ENCODE results near the gene CERS6.
"Not testable (repeated sequence)": the region's sequence is repeated elsewhere in the genome, so short reads cannot be mapped to it uniquely, and the experiment has no call there.

CERS6 gene

DNA sequence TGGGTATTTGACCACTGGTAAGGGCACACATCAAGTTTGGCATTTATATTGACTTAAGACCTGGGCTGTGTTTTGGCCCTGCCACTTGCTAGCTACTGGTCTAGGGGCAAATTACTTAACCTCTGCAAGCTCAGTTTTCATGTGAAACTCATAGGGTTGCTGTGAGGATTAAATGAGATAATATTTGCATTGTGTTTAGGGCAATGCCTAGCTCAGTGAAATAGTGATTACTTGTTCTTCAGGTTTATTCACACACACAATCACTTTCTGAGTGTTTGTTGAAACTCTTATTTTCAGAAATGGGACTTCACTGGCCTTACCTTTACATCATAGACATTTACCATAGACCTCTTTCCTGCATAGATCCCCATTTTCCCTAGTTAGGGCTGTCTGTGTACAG, 12.3 kb downstream of the CERS6 start:
- no peak for DNase-seq (ENCODE audit: low spot score)

DNA sequence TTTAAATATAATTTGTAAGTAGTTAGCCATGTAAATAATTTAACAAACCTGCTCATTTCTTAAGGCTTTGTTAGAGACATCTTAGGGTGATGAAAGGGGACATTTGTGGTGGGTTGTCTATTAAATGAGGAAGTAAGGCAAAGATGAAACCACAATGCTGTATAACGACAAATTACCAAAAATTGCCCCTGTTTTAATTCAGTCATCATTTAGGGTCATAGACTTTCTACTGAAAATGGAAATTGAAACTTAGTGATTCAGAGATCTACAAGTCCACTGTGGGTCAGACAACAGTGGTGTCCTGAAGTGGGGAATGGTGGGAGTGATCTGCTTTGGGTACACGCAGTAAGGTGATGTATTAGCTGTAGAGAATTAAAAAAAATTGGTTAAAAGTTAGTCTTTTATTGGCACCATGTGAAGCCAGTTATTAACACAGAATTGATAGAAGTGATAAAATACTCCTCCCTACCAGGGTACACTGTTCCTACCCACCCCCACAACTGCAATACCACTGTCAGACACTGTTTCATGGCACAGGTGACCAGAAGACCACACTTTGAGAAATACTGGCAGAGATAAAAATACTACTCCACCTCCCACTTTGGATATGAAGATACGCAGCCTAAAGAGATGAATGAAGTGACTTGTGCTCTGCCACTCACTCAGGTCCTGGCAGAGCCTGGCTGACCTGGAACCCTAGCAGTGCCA, 13.4 kb downstream of the CERS6 start:
- DNase-seq (ENCODE audit: low spot score) = no peak

DNA sequence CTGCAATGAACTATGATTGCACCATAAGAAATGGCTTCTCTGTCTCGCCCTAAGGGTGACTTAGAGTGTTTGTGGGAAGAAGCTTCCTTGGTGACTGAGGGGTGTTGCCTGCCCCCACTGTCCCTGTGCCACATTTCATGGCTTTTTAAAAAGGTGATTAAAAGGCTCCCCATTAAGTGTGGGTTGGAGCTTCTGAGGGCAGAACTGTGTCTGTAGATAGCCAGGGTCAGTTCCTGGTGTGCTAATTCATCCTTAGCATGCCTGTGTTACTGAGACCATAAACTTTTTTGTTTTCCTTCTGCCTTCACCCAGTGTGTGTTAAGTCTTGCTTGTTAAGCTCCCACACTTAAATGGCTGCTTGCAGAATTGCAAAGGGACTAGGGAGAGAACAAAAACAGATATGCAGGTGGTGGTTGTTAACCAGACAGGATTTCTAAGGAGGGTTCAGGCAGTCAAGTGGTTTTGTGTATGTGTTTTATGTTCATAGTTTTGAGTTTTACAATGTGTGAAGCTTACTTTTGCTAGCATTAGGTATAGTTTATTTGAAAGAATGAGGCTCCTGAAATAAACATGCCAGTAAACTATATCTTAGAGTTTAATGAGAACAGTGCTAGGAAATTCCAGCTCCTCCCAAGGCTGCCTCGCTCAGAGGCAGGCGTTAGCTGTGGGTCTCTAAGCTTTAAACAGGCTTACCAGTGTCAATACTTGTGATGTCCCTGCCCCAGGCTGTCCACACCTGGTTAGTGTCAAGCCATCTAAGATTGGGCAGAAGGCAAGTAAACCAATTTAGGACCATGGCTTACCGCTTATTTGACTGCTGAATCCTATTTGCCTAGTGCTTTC, 14.5 kb downstream of the CERS6 start:
- DNase-seq (ENCODE audit: low spot score) = no peak

DNA sequence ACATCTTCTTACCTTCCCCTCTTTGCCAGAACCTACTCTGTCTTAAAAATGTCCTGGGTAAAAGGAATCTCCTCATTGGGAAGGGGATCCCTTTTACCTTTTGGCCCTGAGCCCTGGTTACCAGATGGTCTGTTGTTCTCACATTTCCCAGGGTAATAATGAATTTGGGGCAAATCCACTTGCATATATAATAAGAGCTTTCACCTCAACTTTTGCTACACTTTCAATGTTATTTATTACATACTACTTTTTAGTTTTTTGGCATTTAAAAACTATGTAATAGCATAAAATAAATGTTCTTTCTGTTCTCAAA, 15.0 kb downstream of the CERS6 start:
- no peak for DNase-seq (ENCODE audit: low spot score)

DNA sequence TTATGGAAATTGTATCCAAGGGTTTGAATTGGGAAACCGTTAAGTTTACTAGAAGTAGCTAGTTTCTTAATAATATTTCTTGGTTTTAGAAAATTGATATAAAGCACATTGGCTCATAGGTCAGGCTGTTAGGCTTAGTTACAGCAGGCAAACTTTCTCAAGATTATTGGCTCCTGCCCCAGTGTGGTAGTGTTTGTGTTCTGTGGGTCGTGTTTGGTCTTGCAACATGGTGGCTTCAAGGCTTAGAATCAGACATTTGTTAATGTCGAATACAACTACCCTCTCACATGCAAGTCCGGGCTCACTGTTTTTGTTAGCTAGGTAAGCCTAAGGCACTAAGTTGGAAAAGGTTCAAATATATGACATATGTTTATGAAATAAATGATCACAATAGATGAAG, 19.6 kb downstream of the CERS6 start:
- no peak for DNase-seq (ENCODE audit: low spot score)

DNA sequence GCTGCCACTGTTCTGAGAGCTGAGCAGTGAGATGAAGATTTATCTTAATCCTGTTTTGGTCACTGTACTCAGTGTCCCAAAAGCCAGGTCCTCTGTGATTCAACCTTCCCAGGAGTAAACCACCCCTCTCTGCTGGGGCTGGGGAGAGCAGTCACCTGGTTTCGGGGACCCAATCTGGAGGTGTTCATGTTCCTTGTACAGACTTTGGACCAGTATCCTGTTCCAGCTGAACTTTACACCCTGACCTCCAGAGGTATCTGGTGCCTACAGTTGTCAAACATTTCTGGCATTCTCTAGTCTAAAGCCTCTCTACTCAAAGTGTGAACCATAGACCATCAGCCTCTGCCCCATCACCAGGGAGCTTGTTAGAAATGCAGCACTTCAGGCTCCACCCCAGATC, 22.1 kb downstream of the CERS6 start:
- DNase-seq (ENCODE audit: low spot score) = no peak

DNA sequence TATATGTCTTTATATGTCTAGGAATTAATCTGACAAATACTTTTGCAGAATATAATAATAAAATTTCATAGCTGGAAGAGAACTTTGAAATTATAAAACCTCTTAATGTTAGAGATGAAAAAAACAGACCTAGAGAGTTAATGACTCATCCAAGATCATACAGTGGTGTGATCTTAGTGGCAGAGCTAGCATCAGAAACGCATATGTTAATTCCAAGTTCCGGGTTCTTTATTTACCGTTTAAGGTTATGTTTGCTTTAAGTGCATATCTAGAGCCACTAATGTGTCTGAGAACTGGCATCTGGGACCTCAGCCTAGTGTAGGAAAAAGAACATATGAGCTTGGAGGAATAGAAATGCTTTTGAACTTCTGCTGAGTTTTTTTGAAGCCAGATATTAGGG, 24.3 kb downstream of the CERS6 start:
- DNase-seq (ENCODE audit: low spot score) = no peak

DNA sequence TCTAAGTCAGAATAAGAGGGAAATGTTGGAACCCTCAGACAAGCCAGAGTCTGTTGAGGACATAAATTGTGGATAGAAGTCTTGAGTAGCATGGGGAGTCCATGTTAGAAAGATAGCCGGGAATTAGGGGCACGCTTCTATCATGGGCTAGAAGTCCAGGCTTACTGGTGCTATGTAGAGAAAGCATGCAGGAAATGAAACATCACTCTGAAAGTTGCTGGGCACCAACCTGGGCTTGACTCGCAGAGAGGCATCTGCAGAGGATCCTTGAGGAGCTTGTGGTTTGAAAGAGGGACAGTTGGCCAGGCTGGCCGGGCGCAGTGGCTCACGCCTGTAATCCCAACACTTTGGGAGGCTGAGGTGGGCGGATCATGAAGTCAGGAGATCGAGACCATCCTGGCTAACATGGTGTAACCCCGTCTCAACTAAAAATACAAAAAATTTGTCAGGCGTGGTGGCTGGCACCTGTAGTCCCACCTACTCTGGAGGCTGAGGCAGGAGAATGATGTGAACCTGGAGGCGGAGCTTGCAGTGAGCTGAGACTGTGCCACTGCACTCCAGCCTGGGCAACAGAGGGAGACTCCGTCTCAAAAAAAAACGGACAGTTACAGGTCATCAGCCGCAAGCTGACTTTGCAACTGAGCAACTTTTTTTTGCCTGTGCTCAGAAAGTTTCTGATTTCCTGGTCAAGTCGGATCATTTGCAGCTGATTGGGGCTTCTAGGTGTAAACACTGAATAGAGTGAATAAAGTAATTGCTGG, 24.9 kb downstream of the CERS6 start:
- DNase-seq (ENCODE audit: low spot score) = no peak

DNA sequence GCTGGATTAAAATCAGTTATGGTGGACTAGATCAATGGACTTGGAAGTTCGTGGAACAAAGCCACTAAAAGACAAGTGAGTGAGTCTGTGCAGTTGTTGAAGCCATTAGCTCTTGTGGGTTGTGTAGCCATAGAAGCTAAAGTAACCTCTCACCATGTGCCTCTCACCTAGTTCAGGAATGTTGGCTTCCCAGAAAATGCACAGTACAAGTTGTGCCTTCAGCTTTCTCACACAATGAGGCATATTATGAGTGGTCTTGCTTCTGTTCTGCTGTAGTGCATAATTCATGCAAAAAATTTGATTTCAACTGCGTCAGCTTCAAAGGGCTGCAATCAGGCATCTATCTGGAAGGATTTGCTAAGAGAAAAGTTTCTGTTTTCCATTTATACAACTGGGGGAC, 26.2 kb downstream of the CERS6 start:
- DNase-seq (ENCODE audit: low spot score) = no peak

DNA sequence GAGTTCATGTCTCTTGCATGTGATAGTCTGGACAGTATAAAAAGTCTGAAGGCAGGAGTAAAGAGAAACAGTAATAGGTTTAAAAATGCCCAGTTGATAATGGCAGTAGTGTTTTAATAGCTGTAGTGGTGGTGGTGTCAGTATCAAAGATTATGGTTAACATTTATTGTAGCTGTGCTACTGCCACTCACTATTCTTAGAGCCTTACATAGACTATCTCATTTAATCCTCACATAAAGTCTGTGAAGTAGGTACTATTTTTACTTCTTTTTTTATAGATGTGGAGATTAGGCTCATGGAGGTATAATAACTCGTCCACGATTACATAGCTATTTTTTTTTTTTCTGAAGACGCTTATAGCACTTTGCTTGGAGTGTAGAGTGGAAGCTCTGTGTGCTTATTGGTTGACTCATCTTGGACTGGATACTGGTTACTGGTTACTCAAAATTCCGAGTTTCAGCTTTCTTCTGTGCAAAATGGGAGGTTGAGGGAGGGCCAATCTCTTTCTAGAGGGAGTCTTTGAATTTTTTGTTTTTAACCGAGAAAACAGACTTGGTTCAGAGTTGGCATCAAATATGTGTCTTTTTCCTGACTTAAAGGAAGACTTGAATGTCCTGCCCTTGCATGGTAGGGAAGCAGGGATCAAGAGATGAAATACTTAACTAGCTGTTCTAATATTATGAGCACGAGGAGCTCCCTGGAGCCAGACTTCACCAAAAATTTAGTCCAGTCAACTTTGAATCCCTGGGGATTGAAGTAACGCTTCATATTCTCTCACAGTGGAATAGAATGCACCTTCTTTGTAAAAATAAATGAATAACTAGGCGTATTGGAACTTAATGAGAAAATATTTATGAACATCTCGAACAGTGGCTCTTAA, 27.1 kb downstream of the CERS6 start:
- DNase-seq (ENCODE audit: low spot score) = no peak

DNA sequence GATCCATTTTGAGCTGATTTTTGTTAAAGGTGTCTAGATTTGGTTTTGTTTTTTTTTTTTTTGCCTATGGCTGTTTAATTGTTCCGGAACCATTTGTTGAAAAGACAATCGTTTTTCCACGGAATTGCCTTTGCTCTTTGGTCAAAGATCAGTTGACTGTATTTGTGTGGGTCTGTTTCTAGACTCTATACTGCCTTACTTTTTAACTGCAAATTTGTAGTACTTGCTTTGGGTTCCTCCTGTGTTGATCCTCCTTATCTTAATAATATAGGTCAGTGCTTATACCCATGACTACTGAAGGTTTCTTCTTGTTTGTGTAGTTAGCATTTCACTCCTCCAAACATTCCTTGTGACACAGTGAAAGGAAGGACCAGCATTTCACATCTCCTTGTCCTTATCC, 30.4 kb downstream of the CERS6 start:
- DNase-seq (ENCODE audit: low spot score) = no peak

DNA sequence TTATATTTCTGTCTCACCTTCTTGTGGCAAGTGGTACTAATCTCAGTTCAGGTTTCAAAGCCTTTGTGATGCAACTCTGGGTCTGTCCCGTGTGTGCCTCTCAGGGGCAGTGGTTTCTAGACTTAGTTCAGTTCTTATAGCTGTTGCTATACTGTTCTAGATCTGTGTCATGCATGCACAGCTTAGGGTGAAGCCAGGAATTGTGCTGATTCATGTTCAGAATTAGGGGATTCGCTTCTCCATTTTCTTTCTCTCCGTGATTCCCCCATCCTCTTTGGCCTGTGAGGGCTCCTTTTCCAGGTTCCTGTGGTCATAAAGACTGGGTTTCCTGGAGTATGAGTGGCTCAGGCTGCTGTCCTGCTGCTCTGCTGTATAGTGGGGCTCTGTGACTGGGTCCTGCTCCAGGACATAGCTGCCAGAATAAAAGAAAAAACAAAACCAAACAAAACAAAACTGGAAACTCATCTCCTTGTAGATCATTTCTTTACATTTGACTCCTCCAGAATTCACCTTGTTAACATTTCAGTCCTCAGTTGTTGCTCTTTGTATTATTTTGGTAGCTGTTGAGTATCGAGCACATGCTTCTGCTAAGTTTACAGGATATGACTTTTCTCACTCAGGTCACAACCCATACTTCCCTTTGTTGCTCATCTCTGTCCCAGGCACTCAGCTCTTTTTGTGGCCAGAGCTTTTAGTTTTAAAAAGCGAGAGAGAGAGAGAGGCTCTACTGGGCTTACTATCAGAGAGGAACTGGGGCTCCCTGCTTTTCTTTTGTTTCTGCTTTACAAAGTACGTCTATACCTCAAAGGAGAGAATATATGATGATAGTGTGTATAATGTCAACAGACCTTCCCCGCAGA, 34.2 kb downstream of the CERS6 start:
- peak; percentile 17 for DNase-seq (ENCODE audit: low spot score)

DNA sequence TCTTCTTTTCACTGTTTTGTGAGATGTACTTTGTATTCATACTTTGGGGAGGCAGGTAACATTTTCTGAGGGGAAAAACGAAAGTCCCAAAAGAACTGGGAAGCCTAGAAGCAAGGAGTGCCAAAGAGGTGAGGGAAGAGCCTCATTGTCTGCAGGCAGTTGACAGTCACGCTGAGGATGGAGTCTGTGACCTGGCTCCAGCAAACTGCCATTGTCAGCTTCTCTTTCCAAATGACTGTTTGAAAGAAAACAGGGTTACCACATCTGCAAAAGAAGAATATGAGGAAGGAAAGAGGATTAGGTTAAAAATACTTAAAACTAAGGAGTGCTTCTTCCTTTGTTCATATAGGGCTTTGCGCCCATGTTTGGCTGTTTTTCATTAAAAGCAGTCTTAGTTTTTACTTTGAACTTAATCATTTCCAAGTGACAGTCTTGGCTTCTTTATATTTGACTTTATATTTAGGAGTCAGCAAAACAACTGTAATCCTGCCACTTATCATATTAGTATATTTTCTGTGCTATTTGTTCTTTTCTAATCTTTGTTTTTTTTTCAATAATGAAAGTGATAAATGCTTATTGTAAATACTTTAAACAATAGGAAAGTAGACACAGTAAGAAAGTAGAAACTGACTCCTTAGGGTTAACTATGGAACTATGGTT, 35.0 kb downstream of the CERS6 start:
- DNase-seq (ENCODE audit: low spot score) = no peak

DNA sequence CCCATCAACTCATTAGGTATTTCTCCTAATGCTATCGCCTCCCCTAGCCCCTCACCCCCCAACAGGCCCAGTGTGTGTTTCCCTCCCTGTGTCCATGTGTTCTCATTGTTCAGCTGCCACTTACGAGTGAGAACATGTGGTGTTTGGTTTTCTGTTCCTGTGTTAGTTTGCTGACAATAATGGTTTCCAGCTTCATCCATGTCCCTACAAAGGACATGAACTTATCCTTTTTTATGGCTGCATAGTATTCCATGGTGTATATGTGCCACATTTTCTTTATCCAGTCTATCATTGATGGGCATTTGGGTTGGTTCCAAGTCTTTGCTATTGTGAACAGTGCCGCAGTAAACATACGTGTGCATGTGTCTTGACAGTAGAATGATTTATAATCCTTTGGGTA, 35.7 kb downstream of the CERS6 start:
- not testable (repeated sequence) for DNase-seq (ENCODE audit: low spot score)

DNA sequence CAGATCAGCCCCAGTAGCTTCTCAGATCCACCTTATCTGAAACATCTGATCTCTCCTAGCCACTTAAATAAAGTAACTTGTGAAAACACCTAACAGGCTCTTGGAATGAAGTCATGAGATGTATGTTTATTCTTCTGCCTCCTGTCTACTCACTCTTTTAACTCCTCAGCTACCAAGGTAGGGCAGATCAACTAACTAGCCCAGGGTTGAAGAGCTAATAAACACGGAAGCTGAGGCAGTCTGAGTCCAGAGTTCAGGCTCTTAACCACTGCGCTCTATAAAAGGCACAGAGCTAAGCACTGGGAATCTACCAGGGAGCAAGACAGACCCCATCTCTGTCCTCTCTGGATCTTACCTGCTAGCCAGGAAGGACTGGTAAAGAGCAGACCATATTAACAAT, 37.1 kb downstream of the CERS6 start:
- not testable (repeated sequence) for DNase-seq (ENCODE audit: low spot score)

DNA sequence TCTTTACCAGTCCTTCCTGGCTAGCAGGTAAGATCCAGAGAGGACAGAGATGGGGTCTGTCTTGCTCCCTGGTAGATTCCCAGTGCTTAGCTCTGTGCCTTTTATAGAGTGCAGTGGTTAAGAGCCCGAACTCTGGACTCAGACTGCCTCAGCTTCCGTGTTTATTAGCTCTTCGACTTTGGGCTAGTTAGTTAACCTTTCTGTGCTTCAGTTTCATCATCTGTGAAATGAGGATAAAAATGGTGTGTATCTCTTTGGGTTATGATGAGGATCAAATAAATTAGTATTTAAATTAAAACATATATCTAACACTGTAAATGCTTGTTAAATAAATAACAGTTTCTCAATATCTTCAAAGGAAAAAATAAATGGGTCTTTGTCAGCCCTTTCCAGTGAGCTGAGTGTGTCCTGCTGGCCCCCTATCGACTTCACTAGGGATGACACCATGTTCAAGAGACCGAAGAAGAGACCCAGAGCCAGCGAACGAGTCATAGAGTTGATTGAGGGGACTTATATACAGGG, 38.2 kb downstream of the CERS6 start:
- no peak for DNase-seq (ENCODE audit: low spot score)

DNA sequence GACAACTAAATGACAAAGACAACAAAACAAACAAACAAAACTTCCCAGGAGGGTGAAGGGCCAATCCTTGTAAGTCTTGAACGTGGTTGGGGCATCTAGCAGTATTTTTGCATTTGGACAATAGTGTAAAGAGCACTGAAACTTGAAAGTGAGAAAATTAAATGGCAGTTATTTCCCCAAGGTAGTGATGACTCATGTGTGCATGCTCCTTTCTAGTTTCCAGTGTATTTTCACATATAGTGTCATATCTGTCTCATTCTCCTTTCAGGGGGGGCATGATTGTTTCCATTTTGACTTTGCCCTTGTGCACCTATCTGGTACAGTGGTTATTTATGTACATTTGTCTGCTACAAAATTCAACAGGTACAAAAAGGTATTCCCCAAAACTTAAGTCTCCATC, 39.5 kb downstream of the CERS6 start:
- no peak for DNase-seq (ENCODE audit: low spot score)

DNA sequence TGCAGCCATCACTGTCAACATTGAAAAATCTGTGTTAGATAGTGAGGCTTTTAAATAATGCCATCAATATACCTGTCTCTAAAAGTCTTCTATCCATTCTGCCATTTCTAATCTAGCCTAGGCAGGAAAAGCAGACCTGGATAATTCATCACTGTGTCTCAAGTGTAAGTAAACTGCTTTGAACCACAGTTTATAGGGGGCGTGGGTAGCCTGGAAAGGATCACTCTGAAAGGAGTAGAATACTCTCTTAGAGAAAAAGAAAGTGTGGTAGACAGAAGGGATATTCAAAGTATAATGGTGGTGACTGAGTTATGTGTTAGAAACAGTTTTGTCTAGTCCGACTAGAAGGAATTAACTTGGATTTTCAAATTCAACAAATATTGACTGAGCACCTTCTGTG, 40.8 kb downstream of the CERS6 start:
- DNase-seq (ENCODE audit: low spot score) = no peak

DNA sequence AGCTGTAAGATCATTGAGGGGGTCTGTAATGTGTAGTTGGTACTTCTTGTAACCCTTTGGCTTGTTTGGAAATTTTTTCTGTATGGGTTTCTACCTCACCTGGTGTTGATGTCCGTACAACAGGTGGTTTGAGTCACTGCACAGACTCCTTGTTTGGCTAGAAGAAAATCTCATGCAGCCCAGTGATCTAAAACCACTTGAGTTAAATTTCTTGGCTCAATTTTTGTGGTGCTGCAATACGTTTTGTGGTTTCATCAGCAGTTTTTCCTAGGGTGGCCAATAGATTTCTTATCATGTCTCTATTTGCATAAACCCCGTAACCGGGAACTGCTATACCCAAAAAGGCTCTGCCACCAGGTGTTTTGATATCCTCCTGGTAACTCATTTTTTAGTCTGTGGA, 43.4 kb downstream of the CERS6 start:
- DNase-seq (ENCODE audit: low spot score) = no peak

DNA sequence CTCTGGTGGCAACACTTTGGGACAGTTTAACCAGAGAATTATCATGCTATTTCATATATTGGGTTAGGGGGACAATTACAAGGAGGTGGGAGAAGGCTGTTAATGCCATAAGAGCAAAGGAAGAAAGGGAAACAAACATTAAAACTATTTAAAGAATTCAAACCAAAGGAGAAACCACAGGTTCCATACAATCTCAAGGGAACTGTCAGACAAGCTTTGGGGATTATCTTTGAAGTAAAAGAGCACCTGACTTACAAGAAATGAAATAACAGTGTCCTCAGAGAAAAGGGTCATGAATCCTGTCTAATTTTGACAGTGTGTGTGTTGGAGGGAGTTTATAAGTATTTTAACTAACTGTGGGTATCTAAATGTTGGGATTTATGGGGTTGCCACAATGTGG, 44.4 kb downstream of the CERS6 start:
- no peak for DNase-seq (ENCODE audit: low spot score)

Measured in AG20443 (cell line).